K562 (cell line): ENCODE results near the gene MAGOHB.

Experiments used
- U2AF2 ChIP-seq: fragments of 200-400 bp; formaldehyde crosslinking; optimal IDR thresholded peaks from 2 replicates; pipeline ENCODE3; 2017; ENCODE audit warnings: low read depth, mild to moderate bottlenecking, low read length
- ZBED1 ChIP-seq: IDR thresholded peaks from 2 replicates; pipeline ENCODE4 v1.6.1; 2014
- ZNF785 ChIP-seq: fragments of 250-450 bp; sonication (Bioruptor Pico); IDR thresholded peaks from 2 replicates; pipeline ENCODE4 v1.4.0; 2020; ENCODE audit warnings: mild to moderate bottlenecking

DNA sequence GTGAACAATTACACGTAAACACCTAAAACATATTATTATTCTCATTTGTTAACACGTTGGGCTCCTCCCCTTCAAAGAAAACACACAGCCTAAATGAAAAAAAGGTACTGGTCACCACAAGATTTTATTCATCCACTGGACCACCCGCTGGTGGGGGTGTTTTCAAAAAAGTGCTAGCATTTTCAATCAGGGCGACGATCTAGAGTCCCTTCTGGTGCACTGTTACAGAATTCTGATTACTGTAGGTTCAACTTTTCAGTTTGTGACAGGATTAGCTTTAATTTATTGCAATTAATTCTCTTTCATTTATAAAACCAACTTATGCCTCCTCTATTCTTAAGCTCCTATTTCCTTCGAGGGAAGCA is 443 bp downstream of the MAGOHB start:
- no peak for TF ChIP-seq ZNF785 (CRISPR knock-in tag)
- TF ChIP-seq U2AF2 = no peak
- TF ChIP-seq ZBED1 = no peak
